WERI-Rb-1 (cell line): ENCODE data around the gene SUSD6.
"Not testable (repeated sequence)": the region's sequence is repeated elsewhere in the genome, so short reads cannot be mapped to it uniquely, and the experiment has no call there.

Source experiments
- DNase-seq: peaks from one replicate; pipeline ENCODE4 v3.0.0-alpha.2; 2020
- H3K27ac ChIP-seq: fragments of 250-450 bp; sonication (Bioruptor Pico); 2 replicates; pipeline ENCODE4 v1.5.1; 2020; ENCODE audit warnings: mild to moderate bottlenecking, moderate library complexity
- H3K27me3 ChIP-seq: fragments of 250-450 bp; sonication (Bioruptor Pico); 2 replicates; pipeline ENCODE4 v1.5.1; 2021; ENCODE audit warnings: mild to moderate bottlenecking, low read depth, moderate library complexity; ENCODE audit not compliant: insufficient read depth, severe bottlenecking
- H3K36me3 ChIP-seq: fragments of 250-450 bp; sonication (Bioruptor Pico); 2 replicates; pipeline ENCODE4 v1.5.1; 2020; ENCODE audit warnings: mild to moderate bottlenecking, moderate library complexity
- H3K4me3 ChIP-seq: 2 replicates; pipeline ENCODE4 v1.5.1; 2011; ENCODE audit warnings: low read depth, mild to moderate bottlenecking, control low read depth, low read length
- H3K9me3 ChIP-seq: fragments of 250-450 bp; sonication (Bioruptor Pico); 2 replicates; pipeline ENCODE4 v1.5.1; 2021; ENCODE audit warnings: mild to moderate bottlenecking, moderate library complexity; ENCODE audit not compliant: severe bottlenecking
- CTCF ChIP-seq: IDR thresholded peaks from 2 replicates; pipeline ENCODE4 v1.5.1; 2011; ENCODE audit warnings: low read depth, mild to moderate bottlenecking, control low read depth, inconsistent platforms, low read length

Gene SUSD6

GRCh38 chr14:69727860-69728259 is 116.5 kb downstream of the SUSD6 start:
- no peaks in the 10 kb centered on the region for H3K9me3 ChIP-seq
- no peaks in the 10 kb centered on the region for H3K36me3 ChIP-seq
- H3K27me3 ChIP-seq = no peaks in the 10 kb centered on the region
- no peak overlapping the region for H3K4me3 ChIP-seq
- DNase-seq = no peak
- H3K27ac ChIP-seq = no peak overlapping the region
- no peak for TF ChIP-seq CTCF

GRCh38 chr14:69731919-69732598 is 120.7 kb downstream of the SUSD6 start:
- not testable (repeated sequence) for H3K27ac ChIP-seq, H3K4me3 ChIP-seq, H3K9me3 ChIP-seq, DNase-seq, H3K36me3 ChIP-seq, H3K27me3 ChIP-seq

GRCh38 chr14:69736405-69736804 is 125.0 kb downstream of the SUSD6 start:
- H3K36me3 ChIP-seq, H3K4me3 ChIP-seq, H3K27me3 ChIP-seq, H3K9me3 ChIP-seq, DNase-seq, H3K27ac ChIP-seq: not testable (repeated sequence)

DNA sequence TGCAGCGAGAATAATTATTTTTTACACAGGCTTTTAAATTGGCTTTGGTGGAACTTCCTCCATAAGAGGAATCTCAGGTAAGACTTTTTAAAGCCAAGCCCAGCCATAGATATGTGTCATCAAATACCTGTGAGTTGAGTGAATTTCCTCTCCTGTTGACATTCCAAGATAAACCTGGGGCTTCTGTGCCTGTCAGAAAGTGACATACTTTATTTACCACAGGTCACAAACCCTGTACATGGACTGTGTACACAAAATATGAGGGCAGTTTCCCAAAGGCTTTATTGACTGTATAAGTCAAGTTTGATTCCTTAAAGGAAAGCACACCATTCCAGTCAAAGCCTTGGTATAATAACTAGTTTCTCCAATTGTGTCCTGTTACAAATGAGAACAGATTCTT is 129.7 kb downstream of the SUSD6 start:
- Histone ChIP-seq H3K9me3 (peaks cover 11% of the 10 kb centered on the region), H3K4me3 (no peak overlapping the region), H3K27me3 (no peaks in the 10 kb centered on the region), H3K27ac (no peak overlapping the region), H3K36me3 (no peaks in the 10 kb centered on the region)
- DNase-seq = no peak
- TF ChIP-seq CTCF = no peak

DNA sequence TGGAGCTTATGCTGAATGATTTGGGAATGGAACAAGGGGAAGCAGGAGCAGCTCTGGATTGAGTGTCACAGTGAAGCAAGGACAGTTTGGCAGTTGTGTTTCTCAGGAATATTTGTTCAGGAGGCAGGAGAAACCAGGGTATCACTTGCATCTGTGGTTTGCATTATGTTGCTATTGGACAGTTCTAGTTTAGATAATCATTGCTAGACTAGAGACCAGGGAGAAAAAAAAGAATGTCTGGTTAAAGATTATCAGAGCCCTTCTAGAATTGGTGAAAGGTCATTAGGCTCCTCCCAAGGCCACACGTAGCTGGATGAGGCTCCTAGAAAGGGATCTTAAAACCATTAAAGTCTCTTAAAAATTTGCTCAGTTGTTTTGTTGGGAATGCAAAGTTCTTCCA is 138.6 kb downstream of the SUSD6 start:
- Histone ChIP-seq H3K27me3 (no peaks in the 10 kb centered on the region), H3K4me3 (no peak overlapping the region), H3K27ac (no peak overlapping the region), H3K36me3 (no peaks in the 10 kb centered on the region), H3K9me3 (no peaks in the 10 kb centered on the region)
- no peak for TF ChIP-seq CTCF
- DNase-seq = no peak

- H3K9me3 ChIP-seq = no peaks in the 10 kb centered on the region
- H3K4me3 ChIP-seq = no peak overlapping the region
- TF ChIP-seq CTCF = no peak
- DNase-seq = no peak
- no peaks in the 10 kb centered on the region for H3K36me3 ChIP-seq
- H3K27me3 ChIP-seq = no peaks in the 10 kb centered on the region
- H3K27ac ChIP-seq = no peak overlapping the region
These were observed 139.1 kb downstream of the SUSD6 start for GRCh38 chr14:69750495-69750894.

- no peak for DNase-seq
- no peak overlapping the region for H3K27ac ChIP-seq
- no peak for TF ChIP-seq CTCF
- no peaks in the 10 kb centered on the region for H3K36me3 ChIP-seq
- H3K4me3 ChIP-seq = no peak overlapping the region
- H3K9me3 ChIP-seq = no peaks in the 10 kb centered on the region
- no peaks in the 10 kb centered on the region for H3K27me3 ChIP-seq
These were observed 141.4 kb downstream of the SUSD6 start for GRCh38 chr14:69752773-69753172.
